ES-I3 (cell line): ENCODE measurements around the gene VAV1.
"Not testable (repeated sequence)": the region's sequence is repeated elsewhere in the genome, so short reads cannot be mapped to it uniquely, and the experiment has no call there.

Experiments
- H3K36me3 ChIP-seq: 2 replicates; pipeline ENCODE4 v1.6.1; 2013; ENCODE audit warnings: mild to moderate bottlenecking, low read length, control low read depth, moderate library complexity; ENCODE audit not compliant: insufficient read depth
- H3K4me1 ChIP-seq: 2 replicates; pipeline ENCODE4 v1.6.1; 2013; ENCODE audit warnings: mild to moderate bottlenecking, control low read depth, low read length; ENCODE audit not compliant: insufficient read depth
- H3K9ac ChIP-seq: 2 replicates; pipeline ENCODE4 v1.6.1; 2013; ENCODE audit warnings: low read depth, mild to moderate bottlenecking, low read length, moderate library complexity
- H3K9me3 ChIP-seq: 2 replicates; pipeline ENCODE4 v1.6.1; 2013; ENCODE audit warnings: mild to moderate bottlenecking, low read length, moderate library complexity; ENCODE audit not compliant: control insufficient read depth, insufficient read depth

The VAV1 gene

DNA sequence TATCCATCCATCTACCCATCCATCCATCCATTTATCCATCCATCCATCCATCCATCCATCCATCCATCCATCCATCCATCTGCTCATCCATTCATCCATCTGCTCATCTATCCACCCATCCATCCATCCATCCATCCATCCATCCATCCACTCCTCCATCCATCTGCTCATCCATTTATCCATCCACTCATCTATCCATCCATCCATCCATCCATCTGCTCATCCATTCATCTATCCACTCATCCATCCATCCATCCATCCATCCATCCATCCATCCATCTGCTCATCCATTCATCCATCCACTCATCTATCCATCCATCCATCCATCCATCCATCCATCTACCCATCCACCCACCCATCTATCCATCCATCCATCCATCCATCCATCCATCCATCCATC, 3.5 kb downstream of the VAV1 start:
- H3K9ac ChIP-seq, H3K9me3 ChIP-seq, H3K36me3 ChIP-seq, H3K4me1 ChIP-seq: not testable (repeated sequence)

DNA sequence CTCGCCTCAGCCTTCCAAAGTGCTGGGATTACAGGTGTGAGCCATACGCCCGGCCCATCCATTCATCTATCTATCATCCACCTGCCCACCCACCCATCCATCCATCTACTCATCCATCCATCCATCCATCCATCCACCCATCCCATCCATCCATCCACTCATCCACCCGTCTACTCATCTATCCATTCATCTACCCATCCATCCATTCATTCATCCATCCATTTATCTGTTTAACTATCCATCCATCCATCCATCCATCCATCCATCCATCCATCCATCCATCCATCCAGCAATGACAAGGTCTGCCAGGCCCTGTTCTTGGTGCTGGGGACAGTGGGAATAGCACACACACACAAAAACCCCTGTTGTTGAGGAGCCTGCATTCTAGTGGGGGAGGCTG, 4.5 kb downstream of the VAV1 start:
- Histone ChIP-seq H3K4me1 (peaks cover 7% of the 10 kb centered on the region; the same call in 1 of the 2 replicates), H3K36me3 (no peaks in the 10 kb centered on the region), H3K9ac (no peak overlapping the region), H3K9me3 (no peaks in the 10 kb centered on the region)

DNA sequence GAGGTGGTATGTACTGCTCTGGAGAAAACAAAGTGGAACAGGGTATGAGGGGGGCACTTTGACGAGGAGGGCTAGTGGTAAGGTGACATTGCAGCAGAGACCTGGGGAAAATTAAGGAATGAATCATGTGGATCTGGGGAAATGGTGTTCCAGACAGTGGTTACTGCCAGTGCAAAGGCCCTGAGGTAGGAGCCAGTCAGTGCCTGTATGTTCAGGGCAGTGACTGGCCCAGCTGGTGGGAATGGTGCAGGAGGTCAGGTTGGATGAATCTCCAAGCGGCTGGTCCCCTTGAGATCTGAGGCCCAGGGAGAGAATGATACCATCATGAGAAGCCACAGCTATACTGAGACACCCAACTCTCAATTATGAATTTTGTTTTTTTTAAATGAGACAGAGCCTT, 4.9 kb downstream of the VAV1 start:
- H3K9ac ChIP-seq, result no peak overlapping the region
- peaks cover 7% of the 10 kb centered on the region; the same call in 1 of the 2 replicates for H3K4me1 ChIP-seq
- H3K36me3 ChIP-seq, result no peaks in the 10 kb centered on the region
- H3K9me3 ChIP-seq, result no peaks in the 10 kb centered on the region

DNA sequence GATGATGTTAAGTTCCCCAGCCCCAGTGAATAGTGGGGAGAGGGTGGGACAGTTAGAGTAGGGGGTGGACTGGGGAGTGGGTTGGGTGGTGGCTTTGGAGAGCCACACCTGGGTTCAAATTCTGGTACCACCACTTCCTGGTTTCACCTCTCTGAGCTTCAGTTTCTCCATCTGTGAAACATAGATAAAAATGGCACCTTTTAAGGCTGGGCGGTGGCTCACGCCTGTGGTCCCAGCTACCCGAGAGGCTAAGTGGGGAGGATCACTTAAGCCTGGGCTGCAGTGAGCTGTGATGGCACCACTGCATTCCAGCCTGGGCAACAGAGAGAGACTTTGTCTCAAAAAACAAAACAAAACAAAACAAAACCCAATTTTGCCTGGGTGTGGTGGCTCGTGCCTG, 5.9 kb downstream of the VAV1 start:
- Histone ChIP-seq H3K9ac (no peak overlapping the region), H3K36me3 (no peaks in the 10 kb centered on the region), H3K4me1 (peaks cover 2% of the 10 kb centered on the region; the same call in 1 of the 2 replicates), H3K9me3 (no peaks in the 10 kb centered on the region)

DNA sequence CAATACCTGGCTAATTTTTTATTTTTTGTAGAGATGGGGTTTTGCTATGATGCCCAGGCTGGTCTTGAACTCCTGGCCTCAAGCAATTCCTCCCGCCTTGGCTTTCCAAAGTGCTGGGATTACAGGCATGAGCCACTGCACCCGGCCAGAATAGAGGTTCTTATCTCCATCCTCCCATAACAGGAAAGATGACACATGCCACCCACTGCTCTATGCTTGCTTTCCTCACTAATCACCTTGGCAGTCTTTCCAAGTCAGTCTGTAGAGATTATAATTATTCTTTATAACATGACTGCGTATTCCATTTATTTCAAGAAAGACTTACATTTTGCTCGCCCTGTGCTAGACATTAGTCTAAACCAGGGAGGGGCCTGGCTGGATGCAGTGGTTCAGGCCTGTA, 6.7 kb downstream of the VAV1 start:
- Histone ChIP-seq H3K9me3 (no peaks in the 10 kb centered on the region), H3K4me1 (no peaks in the 10 kb centered on the region), H3K9ac (no peak overlapping the region), H3K36me3 (no peaks in the 10 kb centered on the region)

DNA sequence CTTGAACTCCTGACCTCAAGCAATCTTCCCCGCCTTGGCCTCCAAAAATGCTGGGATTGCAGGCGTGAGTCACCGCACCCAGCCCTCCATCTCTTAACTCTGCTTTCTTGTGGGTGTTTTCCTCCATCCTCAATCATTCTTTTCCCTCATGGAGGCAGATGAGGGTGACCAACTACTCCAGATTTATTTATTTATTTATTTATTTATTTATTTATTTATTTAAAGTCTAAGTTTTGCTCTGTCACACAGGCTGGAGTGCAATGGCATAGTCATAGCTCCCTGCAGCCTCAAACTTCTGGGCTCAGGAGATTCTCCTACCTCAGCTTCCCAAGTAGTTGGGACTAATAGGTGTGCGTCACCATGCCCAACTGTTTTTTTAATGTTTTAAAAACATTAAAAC, 14.9 kb downstream of the VAV1 start:
- H3K36me3 ChIP-seq, result no peaks in the 10 kb centered on the region
- peaks cover 4% of the 10 kb centered on the region; the same call in 1 of the 2 replicates for H3K9me3 ChIP-seq
- no peaks in the 10 kb centered on the region for H3K4me1 ChIP-seq
- H3K9ac ChIP-seq, result no peak overlapping the region

DNA sequence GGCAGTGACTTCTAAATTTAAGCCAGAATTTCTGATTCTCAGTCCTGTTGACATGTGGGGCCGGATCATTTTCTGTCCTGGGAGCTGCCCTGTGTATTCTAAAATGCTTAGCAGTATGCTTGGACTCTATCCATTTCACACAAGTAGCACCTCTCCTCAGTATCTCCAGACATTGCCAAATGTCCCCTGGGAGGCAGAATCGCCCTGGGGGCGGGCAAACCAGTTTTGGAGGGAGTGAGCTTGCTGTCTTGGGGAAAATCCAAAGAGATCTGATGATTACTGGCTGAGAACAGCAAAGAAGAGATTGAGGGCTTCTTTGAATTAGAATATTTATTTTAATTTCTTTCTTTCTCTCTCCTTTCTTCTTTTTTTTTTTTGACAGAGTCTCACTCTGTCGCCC, 16.4 kb downstream of the VAV1 start:
- H3K36me3 ChIP-seq, result no peaks in the 10 kb centered on the region
- no peak overlapping the region for H3K9ac ChIP-seq
- no peaks in the 10 kb centered on the region for H3K4me1 ChIP-seq
- peaks cover 4% of the 10 kb centered on the region; the same call in 1 of the 2 replicates for H3K9me3 ChIP-seq

DNA sequence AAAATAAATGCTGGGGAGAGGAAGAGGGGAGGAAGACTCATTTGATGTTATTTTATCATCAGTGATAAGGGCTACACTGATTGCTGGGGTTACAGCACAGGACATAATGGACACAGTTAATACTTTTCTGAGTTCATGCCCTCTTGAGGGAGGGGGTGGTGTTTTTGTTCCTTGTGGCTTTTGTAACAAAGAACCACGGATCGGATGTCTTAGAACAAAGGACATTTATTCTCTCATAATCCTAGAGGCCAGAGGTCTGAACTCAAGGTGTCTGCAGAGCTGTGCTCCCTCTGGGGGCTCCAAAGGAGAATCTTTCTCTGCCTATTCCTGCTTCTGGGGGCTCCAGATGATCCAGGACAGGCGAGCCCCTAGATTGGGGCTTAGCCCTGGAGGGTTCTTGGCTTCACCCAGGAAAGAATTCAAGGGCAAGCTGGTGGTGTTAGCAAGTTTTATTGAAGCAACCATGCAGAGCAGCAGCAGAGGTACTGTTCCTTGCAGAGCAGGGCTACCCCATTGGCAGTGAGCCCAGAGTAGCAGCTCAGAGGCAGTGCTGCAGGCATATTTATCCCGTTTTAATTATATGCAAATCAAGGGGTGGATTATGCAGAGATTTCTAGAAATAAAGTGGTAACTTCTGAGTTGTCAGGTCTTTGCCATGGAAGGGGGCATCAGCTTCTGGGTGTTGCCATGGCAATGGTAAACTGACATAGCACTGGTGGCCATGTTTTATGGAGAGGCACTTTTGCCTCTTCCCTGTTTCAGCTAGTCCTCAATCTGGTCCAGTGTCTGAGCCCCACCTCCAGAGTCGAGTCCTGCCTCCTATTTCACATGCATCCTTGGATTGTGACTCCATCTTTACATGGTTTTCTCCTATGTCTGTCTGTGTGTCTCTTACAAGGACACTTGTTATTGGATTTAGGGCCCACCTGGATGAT, 18.0 kb downstream of the VAV1 start:
- no peaks in the 10 kb centered on the region for H3K4me1 ChIP-seq
- H3K36me3 ChIP-seq, result no peaks in the 10 kb centered on the region
- H3K9ac ChIP-seq, result no peak overlapping the region
- H3K9me3 ChIP-seq, result peaks cover 11% of the 10 kb centered on the region

DNA sequence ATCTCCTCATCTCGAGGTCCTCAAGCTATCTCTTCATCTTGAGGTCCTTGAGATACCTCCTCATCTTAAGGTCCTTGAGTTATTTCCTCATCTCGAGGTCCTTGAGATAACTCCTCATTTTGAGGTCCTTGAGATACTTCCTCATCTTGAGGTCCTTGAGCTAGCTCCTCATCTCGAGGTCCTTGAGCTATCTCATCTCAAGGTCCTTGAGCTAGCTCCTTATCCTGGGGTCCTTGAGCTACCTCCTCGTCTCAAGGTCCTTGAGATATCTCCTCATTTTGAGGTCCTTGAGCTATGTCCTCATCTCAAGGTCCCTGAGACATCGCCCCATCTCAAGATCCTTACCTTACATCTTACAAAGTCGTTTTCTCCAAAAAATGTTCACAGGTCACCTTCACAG, 18.7 kb downstream of the VAV1 start:
- no peak overlapping the region for H3K9ac ChIP-seq
- no peaks in the 10 kb centered on the region for H3K36me3 ChIP-seq
- H3K4me1 ChIP-seq, result no peaks in the 10 kb centered on the region
- peaks cover 11% of the 10 kb centered on the region for H3K9me3 ChIP-seq

DNA sequence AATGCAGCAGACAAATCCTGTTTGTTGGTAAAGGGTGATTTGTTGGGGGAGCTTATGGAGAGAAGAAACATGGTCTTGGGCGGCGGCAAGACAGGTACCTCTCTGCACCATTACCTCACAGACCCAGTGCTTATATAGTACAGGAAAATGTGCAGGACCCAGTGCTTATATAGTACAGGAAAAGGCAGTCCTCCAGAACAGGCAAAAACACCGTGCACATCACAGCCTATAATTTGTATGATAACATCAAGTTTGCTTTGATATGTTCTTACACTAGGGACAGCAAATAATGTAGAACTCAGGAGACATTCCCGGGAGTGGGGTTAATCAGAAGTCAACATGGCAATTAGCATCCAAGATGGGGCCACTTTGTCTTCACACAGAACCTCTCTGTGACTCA, 20.9 kb downstream of the VAV1 start:
- Histone ChIP-seq H3K9ac (no peak overlapping the region), H3K9me3 (peaks cover 11% of the 10 kb centered on the region), H3K4me1 (no peaks in the 10 kb centered on the region), H3K36me3 (no peaks in the 10 kb centered on the region)

DNA sequence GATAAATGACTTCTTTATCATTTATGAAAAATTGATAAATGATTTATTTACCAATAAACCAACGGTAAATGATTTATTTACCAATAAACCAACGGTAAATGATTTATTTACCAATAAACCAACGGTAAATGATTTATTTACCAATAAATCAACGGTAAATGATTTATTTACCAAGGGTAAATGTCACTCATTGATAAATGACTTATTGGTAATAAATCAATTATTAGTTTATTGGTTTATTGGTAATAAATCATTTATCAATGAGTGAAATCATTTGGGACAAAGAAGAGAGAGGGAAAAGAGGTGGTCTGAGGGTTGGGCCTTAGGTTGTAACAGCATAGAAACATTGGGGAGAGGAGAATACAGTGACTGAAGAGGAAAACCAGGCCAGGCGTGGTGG, 21.5 kb downstream of the VAV1 start:
- peaks cover 11% of the 10 kb centered on the region for H3K9me3 ChIP-seq
- H3K9ac ChIP-seq, result no peak overlapping the region
- no peaks in the 10 kb centered on the region for H3K4me1 ChIP-seq
- H3K36me3 ChIP-seq, result no peaks in the 10 kb centered on the region

DNA sequence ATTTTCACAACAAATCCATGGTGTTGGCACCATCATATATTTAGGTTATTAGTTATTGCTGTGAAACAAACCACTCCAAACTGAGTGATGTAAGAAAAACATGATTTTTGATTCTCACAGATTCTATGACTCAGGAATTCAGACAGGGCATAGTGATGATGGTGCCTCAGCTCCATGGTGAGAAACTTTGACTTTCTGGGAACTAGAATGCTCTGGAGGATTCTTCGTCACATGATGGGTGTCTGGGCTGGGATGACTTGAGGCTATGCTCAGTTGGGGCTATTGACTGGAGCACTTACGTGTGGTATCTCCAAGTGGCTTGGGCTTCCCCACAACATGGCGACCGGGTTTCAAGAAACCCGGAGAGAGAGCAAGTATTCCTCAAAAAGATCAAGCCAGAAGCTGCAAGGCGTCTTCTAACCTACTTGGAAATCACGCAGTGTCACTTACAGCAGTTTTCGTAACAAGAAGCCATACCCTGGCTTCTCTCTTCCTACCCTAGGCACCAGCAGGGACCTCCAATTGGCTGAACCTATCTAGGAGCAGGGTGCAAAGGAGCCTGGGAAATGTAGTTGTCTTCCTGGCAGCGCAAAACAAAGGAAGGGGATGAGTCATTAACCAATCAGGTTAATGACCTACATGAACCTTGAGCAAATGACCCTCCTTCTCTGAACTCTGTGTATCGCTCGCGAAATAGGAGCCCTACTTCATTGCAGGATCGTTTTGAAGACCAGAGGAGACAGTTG, 22.4 kb downstream of the VAV1 start:
- Histone ChIP-seq H3K9me3 (peaks cover 11% of the 10 kb centered on the region), H3K4me1 (no peaks in the 10 kb centered on the region), H3K9ac (no peak overlapping the region), H3K36me3 (no peaks in the 10 kb centered on the region)

DNA sequence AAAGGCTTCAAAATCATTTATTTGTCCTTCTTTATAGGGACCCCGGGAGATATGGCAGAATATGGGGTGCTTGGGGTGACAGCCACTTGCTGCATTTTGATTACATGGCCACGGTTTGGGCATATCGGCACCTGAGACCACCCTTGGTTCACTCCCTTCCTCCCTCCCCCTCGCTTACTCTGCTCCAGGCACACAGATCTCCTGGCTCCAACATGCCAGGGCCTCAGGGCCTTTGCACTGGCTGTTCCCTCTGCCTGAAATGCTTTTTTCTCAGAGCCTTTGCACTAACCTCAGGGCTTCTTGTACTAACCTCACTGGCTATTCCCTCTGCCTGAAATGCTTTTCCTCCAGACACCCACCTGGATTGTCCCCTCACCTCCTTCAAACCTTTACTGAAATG, 23.8 kb downstream of the VAV1 start:
- peaks cover 7% of the 10 kb centered on the region; the same call in 1 of the 2 replicates for H3K9me3 ChIP-seq
- H3K9ac ChIP-seq, result no peak overlapping the region
- no peaks in the 10 kb centered on the region for H3K36me3 ChIP-seq
- peaks cover 3% of the 10 kb centered on the region; the same call in 1 of the 2 replicates for H3K4me1 ChIP-seq

DNA sequence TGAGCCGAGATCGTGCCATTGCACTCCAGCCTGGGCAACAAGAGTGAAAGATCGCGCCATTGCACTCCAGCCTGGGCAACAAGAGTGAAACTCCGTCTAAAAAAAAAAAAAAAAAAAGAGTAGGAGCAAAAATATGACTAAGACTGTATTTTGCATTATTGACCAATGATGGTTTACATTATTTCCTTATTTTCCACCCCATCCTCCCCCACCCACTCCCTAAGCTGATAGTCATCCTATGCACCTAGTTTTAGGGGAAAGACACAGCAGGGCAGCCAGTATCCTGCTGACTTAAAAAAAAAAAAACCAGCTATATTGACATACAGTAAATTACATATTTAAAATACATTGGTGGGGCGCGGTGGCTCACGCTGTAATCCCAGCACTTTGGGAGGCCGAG, 25.1 kb downstream of the VAV1 start:
- Histone ChIP-seq H3K4me1 (peaks cover 5% of the 10 kb centered on the region), H3K36me3 (no peaks in the 10 kb centered on the region), H3K9ac (no peak overlapping the region), H3K9me3 (peaks cover 7% of the 10 kb centered on the region; the same call in 1 of the 2 replicates)
